Endodermal cell (in vitro differentiated cells): Measurements from ENCODE around the gene TCN1. TPM values are rescaled to one million over a fixed set of nuclear protein-coding genes. Genes with fewer than 3 reads are reported as not detected.

ENCODE experiments used
- DNase-seq: peaks from one replicate; pipeline ENCODE4 v3.0.0-alpha.2; 2017
- H3K27ac ChIP-seq: 2 replicates; pipeline ENCODE4 v1.5.1; 2013; ENCODE audit warnings: mild to moderate bottlenecking, low read depth, low read length, moderate library complexity
- H3K27me3 ChIP-seq: 2 replicates; pipeline ENCODE4 v1.6.1; 2013; ENCODE audit warnings: mild to moderate bottlenecking, low read length, moderate library complexity; ENCODE audit not compliant: insufficient read depth, control insufficient read depth, poor library complexity, severe bottlenecking
- H3K36me3 ChIP-seq: 2 replicates; pipeline ENCODE4 v1.7.0; 2013; ENCODE audit warnings: mild to moderate bottlenecking, low read length, moderate library complexity; ENCODE audit not compliant: control insufficient read depth, insufficient read depth
- H3K4me1 ChIP-seq: one replicate; pipeline ENCODE4 v1.7.0; 2013; ENCODE audit warnings: low read length; ENCODE audit not compliant: control insufficient read depth, insufficient read depth
- H3K4me3 ChIP-seq: 2 replicates; pipeline ENCODE4 v1.5.1; 2013; ENCODE audit warnings: mild to moderate bottlenecking, low read length, moderate library complexity
- H3K9ac ChIP-seq: 2 replicates; pipeline ENCODE4 v1.6.1; 2013; ENCODE audit warnings: mild to moderate bottlenecking, low read length, moderate library complexity; ENCODE audit not compliant: poor library complexity, severe bottlenecking; ENCODE audit errors: extremely low read depth
- H3K9me3 ChIP-seq: 2 replicates; pipeline ENCODE4 v1.6.1; 2013; ENCODE audit warnings: mild to moderate bottlenecking, low read length, moderate library complexity; ENCODE audit not compliant: control insufficient read depth
- H3K27ac Mint-ChIP-seq: 2 replicates; pipeline ENCODE4 v1.8.0; 2020; ENCODE audit warnings: mixed read lengths
- H3K27me3 Mint-ChIP-seq: 2 replicates; pipeline ENCODE4 v1.8.0; 2021; ENCODE audit warnings: mild to moderate bottlenecking, mixed read lengths; ENCODE audit not compliant: insufficient read depth
- H3K36me3 Mint-ChIP-seq: 2 replicates; pipeline ENCODE4 v1.8.0; 2020; ENCODE audit warnings: low read depth, mixed read lengths
- H3K4me1 Mint-ChIP-seq: 2 replicates; pipeline ENCODE4 v1.8.0; 2020; ENCODE audit warnings: mixed read lengths
- H3K4me3 Mint-ChIP-seq: 2 replicates; pipeline ENCODE4 v1.8.0; 2020; ENCODE audit warnings: mild to moderate bottlenecking, moderate library complexity, mixed read lengths
- H3K9me3 Mint-ChIP-seq: 2 replicates; pipeline ENCODE4 v1.8.0; 2020; ENCODE audit warnings: mild to moderate bottlenecking, mixed read lengths
- CTCF ChIP-seq: fragments of 200-600 bp; sonication (generic); conservative IDR thresholded peaks from 2 replicates; pipeline ENCODE4 v1.5.0; 2021; ENCODE audit warnings: antibody characterized with exemption, mild to moderate bottlenecking
- WGBS, 2 experiments: methylation state at CpG; one replicate each; pipeline versions ENCODE4 v1.1.5 to v1.1.7; 2013; ENCODE audit warnings: missing lambda C conversion rate in 2 of 2, mixed read lengths in 1 of 2; ENCODE audit not compliant: insufficient coverage in 1 of 2, insufficient read length in 1 of 2; 5-methylcytosine and 5-hydroxymethylcytosine counted together
- total RNA-seq, 2 donors: library from RNA; stranded (reverse); fragmentation: NEBNext Ultra II Directional in 1 of 2; extraction: Animal tissue kit (Norgen Biotek cat#: 25700) in 1 of 2; gene quantifications; 2 replicates in 1 of 2; 3 replicates in 1 of 2; pipeline ENCODE4 v1.2.1, GENCODE V29; 2021

The TCN1 gene
- total RNA-seq, 2 donors from 2014 or later, result not detected

- DNase-seq, result no peak
- TF ChIP-seq CTCF, result no peak
- Histone ChIP-seq H3K36me3 (no peaks in the 10 kb centered on the region), H3K9me3 (no peaks in the 10 kb centered on the region), H3K27me3 (no peaks in the 10 kb centered on the region), H3K27ac (no peak overlapping the region), H3K9ac (no peak overlapping the region), H3K4me1 (no peaks in the 10 kb centered on the region), H3K4me3 (no peak overlapping the region)
- Mint-ChIP-seq H3K9me3 (peaks cover 3% of the 10 kb centered on the region), H3K4me1 (no peaks in the 10 kb centered on the region), H3K27ac (no peak overlapping the region), H3K4me3 (no peak overlapping the region), H3K27me3 (no peaks in the 10 kb centered on the region), H3K36me3 (no peaks in the 10 kb centered on the region)
Measured at GRCh38 chr11:59872076-59872475, 5.8 kb upstream of the TCN1 start.

DNA sequence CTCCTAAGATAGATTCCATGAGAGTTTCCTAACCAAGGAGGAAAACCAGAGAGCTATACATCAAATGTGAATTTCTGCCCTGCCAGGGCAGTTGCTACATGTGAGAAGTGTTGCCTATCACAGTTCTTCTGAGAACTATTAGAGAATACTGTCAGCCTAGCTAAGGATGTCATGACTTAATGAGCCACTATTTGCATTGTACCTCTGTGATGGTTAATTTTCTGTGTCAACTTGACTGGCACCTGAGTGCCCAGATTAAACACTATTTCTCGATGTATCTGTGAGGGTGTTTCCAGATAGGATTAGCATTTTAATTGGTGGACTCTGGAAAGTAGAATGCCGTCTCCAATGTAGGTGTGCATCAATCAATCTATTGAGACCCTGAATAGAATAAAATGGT is 1.7 kb upstream of the TCN1 start:
- Histone ChIP-seq H3K4me1 (no peaks in the 10 kb centered on the region), H3K9me3 (no peaks in the 10 kb centered on the region), H3K4me3 (no peak overlapping the region), H3K27me3 (no peaks in the 10 kb centered on the region), H3K27ac (no peak overlapping the region), H3K36me3 (no peaks in the 10 kb centered on the region), H3K9ac (no peak overlapping the region)
- no peak for DNase-seq
- H3K36me3 Mint-ChIP-seq, result no peaks in the 10 kb centered on the region
- H3K9me3 Mint-ChIP-seq, result peaks cover 3% of the 10 kb centered on the region
- no peaks in the 10 kb centered on the region for H3K4me1 Mint-ChIP-seq
- WGBS, 2 experiments, result 90 to 91% methylated on average over 2 of the region's 2 CpGs
- H3K4me3 Mint-ChIP-seq, result no peak overlapping the region
- no peak overlapping the region for H3K27ac Mint-ChIP-seq
- no peak for TF ChIP-seq CTCF
- no peaks in the 10 kb centered on the region for H3K27me3 Mint-ChIP-seq

- Mint-ChIP-seq H3K27ac (no peak overlapping the region), H3K27me3 (no peaks in the 10 kb centered on the region), H3K4me1 (no peaks in the 10 kb centered on the region), H3K36me3 (no peaks in the 10 kb centered on the region), H3K9me3 (peaks cover 3% of the 10 kb centered on the region), H3K4me3 (no peak overlapping the region)
- H3K9me3 ChIP-seq, result no peaks in the 10 kb centered on the region
- TF ChIP-seq CTCF, result no peak
- H3K36me3 ChIP-seq, result no peaks in the 10 kb centered on the region
- no peak overlapping the region for H3K9ac ChIP-seq
- no peak overlapping the region for H3K27ac ChIP-seq
- no peak overlapping the region for H3K4me3 ChIP-seq
- DNase-seq, result no peak
- H3K4me1 ChIP-seq, result no peaks in the 10 kb centered on the region
- H3K27me3 ChIP-seq, result no peaks in the 10 kb centered on the region
- WGBS, 2 experiments, result 67% methylated on average over 1 of the region's 1 CpG; no CpG with 5 or more reads in 1 of the 2 experiments
Measured at GRCh38 chr11:59866836-59867235, 549 bp upstream of the TCN1 start.
